ENCODE data around the gene TXNDC11. TPM values are rescaled to one million over a fixed set of nuclear protein-coding genes. Genes with fewer than 3 reads are reported as not detected.

Gene TXNDC11
- total and polyA plus RNA-seq, 10 of the 15 experiments (the other 5 are each of a cell fraction or from before 2014, with no cell fraction given), result 1.7 to 86.7 (median 54.4) TPM

GRCh38 chr16:11697319-11697718, 45.3 kb downstream of the TXNDC11 start:
- ChIA-PET POLR2A (interaction anchor here (0.6 to 1.6 kb wide), 3 partner anchors 9 to 127 kb away, joined by 3 to 4 read pairs (median 3); no protein-coding TSS in a partner anchor), SMC1A (ENCODE audit: uncharacterized antibody, unreplicated experiment) (interaction anchor here (1.1 to 2.2 kb wide), 2 partner anchors 8 to 21 kb away, joined by 5 read pairs; no protein-coding TSS in a partner anchor), RAD21 (ENCODE audit: unreplicated experiment) (interaction anchor here (0.6 to 1.0 kb wide), 3 partner anchors 8 to 116 kb away, joined by 3 to 4 read pairs (median 3); no protein-coding TSS in a partner anchor), CTCF (interaction anchor here (0.7 to 1.3 kb wide), 4 partner anchors 8 to 221 kb away, joined by 3 to 4 read pairs (median 3); no protein-coding TSS in a partner anchor)
- H3K36me3 ChIP-seq (ENCODE audit: control insufficient read depth in 2 of 2, insufficient read depth in 2 of 2, low read length in 1 of 2), result peaks cover 34 to 40% of the 10 kb centered on the region in 2 experiments
- ATAC-seq (no peak), FAIRE-seq (no peak), DNase-seq (ENCODE audit: low read depth, low spot score) (no peak)
- intact Hi-C loops (cut with micrococcal nuclease; ENCODE audit: unreplicated experiment), result no loop called here
- no peak overlapping the region for H3K4me2 ChIP-seq (ENCODE audit: control insufficient read depth, insufficient read depth)
- H3K9ac ChIP-seq (ENCODE audit: control insufficient read depth, insufficient read depth, low read length), result no peak overlapping the region
- no TSS peak for BruUV-seq (replicated peaks)
- H3K9me3 ChIP-seq (replicated peaks; ENCODE audit: control insufficient read depth, insufficient read depth, low read length), result no peaks in the 10 kb centered on the region
- no peaks in the 10 kb centered on the region; the same call in 1 of the 2 replicates for H4K20me1 ChIP-seq (ENCODE audit: control insufficient read depth, insufficient read depth)
- no peaks in the 10 kb centered on the region for H3K4me1 ChIP-seq (ENCODE audit: control insufficient read depth, insufficient read depth, low read length)
- WGBS (ENCODE audit: insufficient coverage, insufficient replicate concordance, low lambda C conversion rate, missing lambda C conversion rate), result 97% methylated on average over 12 of the region's 12 CpGs
- H3K4me3 ChIP-seq, result no peak overlapping the region
- no peak overlapping the region for H2AFZ ChIP-seq (ENCODE audit: control insufficient read depth, low read depth, low read length)
- TF ChIP-seq E2F4 (IDR thresholded peaks at IDR 0.05; ENCODE audit: low read depth, low read length), result no peak
- no peak for TF ChIP-seq ATF2 (IDR thresholded peaks at IDR 0.05; ENCODE audit: low read length)
- no peak for TF ChIP-seq CREB1 (IDR thresholded peaks at IDR 0.05; ENCODE audit: low read depth)
- TF ChIP-seq ZBED1 (IDR thresholded peaks at IDR 0.05; ENCODE audit: borderline replicate concordance), result no peak
- no peak for TF ChIP-seq NFYB (IDR thresholded peaks at IDR 0.05; ENCODE audit: insufficient read depth, low read depth, low read length)
- TF ChIP-seq SRF (IDR thresholded peaks at IDR 0.05; ENCODE audit: low read depth in 2 of 2, low read length in 2 of 2), result no peak
- TF ChIP-seq CEBPB (IDR thresholded peaks at IDR 0.05; ENCODE audit: borderline replicate concordance in 1 of 2, low read depth in 2 of 2, low read length in 2 of 2), result no peak
- TF ChIP-seq NKRF (conservative IDR thresholded peaks at IDR 0.05), result no peak
- TF ChIP-seq BMI1 (IDR thresholded peaks at IDR 0.05; ENCODE audit: borderline replicate concordance), result no peak
- TF ChIP-seq NR2C1 (IDR thresholded peaks at IDR 0.05), result no peak
- TF ChIP-seq BHLHE40 (IDR thresholded peaks at IDR 0.05; ENCODE audit: borderline replicate concordance in 1 of 2, low read depth in 2 of 2, low read length in 1 of 2), result no peak
- TF ChIP-seq TCF3 (IDR thresholded peaks at IDR 0.05; ENCODE audit: borderline replicate concordance, insufficient read depth, low read depth, low read length), result no peak
- TF ChIP-seq ZBTB4 (CRISPR knock-in tag; IDR thresholded peaks at IDR 0.05), result no peak
- TF ChIP-seq ASH2L (IDR thresholded peaks at IDR 0.05; ENCODE audit: borderline replicate concordance, low read depth), result no peak
- no peak for TF ChIP-seq EED (IDR thresholded peaks at IDR 0.05; ENCODE audit: low read depth)
- in situ Hi-C loops (cut with MboI), result no loop called here
- H3K27me3 ChIP-seq (replicated peaks in 1 of 2; ENCODE audit: control insufficient read depth in 2 of 2, insufficient read depth in 2 of 2, low read length in 1 of 2), result no peaks in the 10 kb centered on the region
- H3K27ac ChIP-seq (ENCODE audit: control insufficient read depth, insufficient read depth), result no peak overlapping the region
- H3K79me2 ChIP-seq (ENCODE audit: control insufficient read depth, insufficient read depth, low read length), result peaks cover 5% of the 10 kb centered on the region
